HG03039 (cell line): ENCODE results near the gene SERPINA4.
"Not testable (repeated sequence)": the region's sequence is repeated elsewhere in the genome, so short reads cannot be mapped to it uniquely, and the experiment has no call there.

ENCODE experiments used
- ATAC-seq: cut with Tn5 transposase; IDR thresholded peaks from one replicate; pipeline ENCODE4 v1.9.1; 2021; ENCODE audit warnings: mild to moderate bottlenecking, moderate library complexity; ENCODE audit not compliant: unreplicated experiment

Gene SERPINA4

DNA sequence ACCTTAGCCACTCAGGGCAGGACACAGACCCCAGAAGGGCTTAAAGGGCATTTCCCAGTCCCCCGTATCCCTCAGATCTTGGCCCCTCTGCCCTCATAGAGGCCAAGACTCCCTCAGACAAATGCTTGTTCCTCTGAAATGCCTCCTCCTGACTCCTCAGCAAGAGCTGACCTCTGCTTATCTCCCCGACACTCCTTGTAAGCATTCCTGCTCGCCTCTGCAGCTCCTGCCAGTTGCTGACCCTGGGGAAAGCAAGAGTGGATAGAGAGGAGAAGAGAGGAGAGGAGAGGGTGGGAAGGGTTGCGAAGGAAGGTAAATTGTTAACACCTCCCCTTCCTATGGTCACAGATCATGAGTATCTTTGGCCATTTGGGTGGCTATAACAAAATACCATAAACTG, 27.1 kb downstream of the SERPINA4 start:
- no peak for ATAC-seq

DNA sequence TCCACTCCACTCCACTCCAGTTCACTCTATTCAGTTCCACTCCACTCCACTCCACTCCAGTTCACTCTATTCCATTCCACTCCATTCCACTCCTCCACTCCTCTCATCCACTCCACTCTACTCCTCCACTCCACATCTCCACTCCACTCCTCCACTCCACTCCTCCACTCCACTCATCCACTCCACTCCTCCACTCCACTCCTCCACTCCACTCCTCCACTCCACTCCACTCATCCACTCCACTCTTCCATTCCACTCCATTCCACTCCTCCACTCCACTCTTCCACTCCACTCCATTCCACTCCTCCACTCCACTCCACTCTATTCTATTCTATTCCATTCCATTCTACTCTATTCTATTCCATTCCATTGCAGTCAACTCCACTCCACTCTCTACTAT, 29.8 kb downstream of the SERPINA4 start:
- ATAC-seq = no peak

DNA sequence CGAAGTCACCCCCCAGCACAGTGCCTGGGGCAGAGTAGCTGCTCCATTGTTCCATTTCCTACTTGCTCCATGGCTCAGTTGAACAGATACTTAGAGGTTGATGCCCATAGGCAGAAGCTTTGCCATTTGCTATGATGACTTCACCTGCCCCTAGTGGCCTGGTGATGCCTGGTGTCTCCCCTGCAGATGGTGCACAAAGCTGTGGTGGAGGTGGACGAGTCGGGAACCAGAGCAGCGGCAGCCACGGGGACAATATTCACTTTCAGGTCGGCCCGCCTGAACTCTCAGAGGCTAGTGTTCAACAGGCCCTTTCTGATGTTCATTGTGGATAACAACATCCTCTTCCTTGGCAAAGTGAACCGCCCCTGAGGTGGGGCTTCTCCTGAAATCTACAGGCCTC, 30.6 kb downstream of the SERPINA4 start:
- no peak for ATAC-seq

GRCh38 chr14:94592457-94592856, 31.2 kb downstream of the SERPINA4 start:
- ATAC-seq = no peak

DNA sequence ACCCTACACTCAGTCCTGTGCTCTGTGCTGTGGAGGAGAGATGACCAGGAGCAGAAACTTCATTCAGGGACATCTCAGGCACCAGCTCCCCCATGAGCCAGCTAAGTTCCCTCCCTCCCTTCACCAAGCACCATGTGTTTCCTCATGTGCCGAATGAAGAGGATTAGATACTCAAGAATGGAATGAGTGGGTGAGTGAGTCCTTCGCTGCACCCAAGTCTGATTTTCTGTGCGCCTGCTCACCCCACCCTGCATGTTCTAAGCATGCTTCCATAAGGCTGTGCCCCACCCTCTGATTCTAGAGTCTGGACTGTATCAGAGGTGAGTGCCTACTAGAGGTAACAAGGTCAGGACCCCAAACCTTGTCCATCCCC, 32.1 kb downstream of the SERPINA4 start:
- ATAC-seq = no peak

- no peak for ATAC-seq
Observed at GRCh38 chr14:94593749-94594431, 32.6 kb downstream of the SERPINA4 start.

DNA sequence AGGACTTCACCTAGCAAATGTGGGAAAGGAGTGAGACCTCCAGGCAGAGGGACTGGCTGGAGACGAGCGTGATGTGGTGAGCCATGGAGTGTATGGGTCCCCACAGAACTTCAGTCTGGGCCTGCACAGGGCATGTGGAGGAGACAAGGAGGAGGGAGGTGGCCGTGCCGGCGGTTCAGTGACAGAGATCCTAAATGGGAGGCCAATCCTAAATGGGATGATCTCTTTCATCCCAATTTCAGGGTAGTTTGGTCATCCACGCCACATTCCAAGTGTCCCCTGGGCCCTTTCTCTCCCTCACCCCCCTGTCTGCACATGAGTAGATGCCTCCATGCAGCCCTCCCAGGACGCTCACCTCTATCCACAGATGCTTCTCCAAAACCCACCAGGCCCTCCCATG, 33.2 kb downstream of the SERPINA4 start:
- no peak for ATAC-seq

DNA sequence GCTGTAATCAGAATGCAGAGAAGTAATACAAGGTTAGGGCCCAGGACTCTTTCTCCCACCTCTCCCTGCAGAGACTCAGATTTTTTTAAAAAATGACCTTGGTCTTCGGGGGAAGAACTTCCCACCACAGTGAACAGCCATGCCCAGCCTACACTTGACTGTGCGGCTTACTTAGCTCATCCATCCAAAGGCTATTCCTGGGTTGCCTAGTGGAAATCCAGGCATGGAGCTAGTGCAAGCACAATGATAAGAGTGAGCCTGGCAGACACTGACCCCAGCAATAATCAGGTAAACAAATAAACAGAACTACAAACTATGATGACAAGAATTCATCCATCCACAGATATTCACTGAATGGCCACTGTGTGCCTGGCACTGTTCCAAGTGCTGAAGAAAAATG, 34.7 kb downstream of the SERPINA4 start:
- ATAC-seq = no peak

GRCh38 chr14:94596361-94596760, 35.1 kb downstream of the SERPINA4 start:
- no peak for ATAC-seq

DNA sequence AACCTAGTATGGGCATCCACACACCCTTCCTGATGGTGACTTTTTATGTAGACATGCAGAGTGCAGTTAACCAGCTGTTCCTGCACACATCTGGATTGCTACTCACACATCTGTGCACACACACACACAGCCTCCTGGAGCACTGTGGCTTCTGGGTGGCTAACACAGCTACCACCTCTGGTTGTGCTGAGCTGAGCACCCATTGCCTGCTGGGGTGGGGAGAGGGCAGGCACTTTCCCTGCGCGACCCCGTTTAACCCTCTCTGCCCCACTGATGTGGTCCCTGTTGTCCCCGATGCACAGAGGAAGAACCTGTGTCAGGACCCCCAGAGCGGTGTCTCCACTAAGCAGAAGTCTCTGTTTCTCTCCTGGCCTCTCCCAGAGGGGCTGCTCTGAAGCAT, 36.5 kb downstream of the SERPINA4 start:
- no peak for ATAC-seq

GRCh38 chr14:94598506-94598815, 37.2 kb downstream of the SERPINA4 start:
- no peak for ATAC-seq

DNA sequence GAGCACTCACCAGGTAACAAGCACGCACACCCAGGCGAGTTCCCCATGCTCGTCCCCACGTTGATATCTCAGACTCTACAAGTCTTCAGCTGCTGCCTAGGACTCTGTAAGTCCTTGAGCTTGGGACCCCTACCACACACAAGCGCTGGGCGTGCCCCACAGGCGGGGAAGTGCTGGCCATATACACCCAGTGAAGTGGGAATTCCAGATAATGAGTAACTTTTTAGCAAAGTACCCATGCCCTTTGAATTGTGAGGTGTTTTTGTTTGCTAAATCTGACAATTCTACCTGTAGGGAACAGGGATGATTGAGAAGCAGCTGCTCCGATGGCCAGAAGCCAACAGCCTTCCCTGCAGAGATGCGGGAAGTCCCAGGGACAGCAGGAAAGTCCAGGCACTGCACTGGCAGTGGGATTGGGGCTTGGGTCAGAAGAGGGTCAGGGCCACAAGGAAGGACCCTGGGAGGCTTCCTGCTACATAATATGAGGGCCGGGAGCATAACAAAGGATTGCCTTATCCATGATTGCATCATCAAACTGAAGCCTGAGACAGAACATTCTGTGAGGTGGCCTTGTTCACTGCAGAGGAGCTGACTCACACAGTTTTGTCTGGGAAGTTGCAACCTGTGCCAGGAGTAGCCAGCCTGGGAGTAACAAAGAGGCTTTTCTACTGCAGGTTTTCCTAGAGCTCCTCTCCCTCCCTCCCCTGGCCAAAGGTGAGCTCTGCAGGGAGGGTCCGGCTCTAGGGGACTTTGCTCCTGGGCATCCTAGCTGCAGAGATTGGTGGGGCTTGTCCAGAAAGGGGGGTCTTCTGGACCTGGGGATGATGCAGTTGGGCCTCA, 37.8 kb downstream of the SERPINA4 start:
- no peak for ATAC-seq

DNA sequence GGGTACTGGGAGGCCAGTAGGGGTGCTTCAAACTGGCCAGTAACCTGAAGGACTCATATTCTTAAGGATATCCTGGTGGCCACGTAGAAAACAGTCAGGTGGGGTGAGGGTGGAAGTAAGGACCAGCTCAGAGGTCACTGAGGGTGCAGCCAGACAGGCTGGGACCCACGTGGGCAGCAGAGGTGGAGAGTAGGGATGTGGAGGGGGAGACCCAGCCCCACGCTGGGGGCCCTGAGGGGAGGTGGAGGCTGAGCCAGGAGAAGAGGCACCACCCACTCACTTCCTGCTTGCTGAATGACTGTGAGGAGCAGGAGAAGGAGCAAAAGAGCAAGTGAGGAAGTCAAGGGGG, 38.4 kb downstream of the SERPINA4 start:
- no peak for ATAC-seq

- ATAC-seq = no peak
Observed at GRCh38 chr14:94600148-94600545, 38.9 kb downstream of the SERPINA4 start.

- no peak for ATAC-seq
Observed at GRCh38 chr14:94601884-94602391, 40.7 kb downstream of the SERPINA4 start.

DNA sequence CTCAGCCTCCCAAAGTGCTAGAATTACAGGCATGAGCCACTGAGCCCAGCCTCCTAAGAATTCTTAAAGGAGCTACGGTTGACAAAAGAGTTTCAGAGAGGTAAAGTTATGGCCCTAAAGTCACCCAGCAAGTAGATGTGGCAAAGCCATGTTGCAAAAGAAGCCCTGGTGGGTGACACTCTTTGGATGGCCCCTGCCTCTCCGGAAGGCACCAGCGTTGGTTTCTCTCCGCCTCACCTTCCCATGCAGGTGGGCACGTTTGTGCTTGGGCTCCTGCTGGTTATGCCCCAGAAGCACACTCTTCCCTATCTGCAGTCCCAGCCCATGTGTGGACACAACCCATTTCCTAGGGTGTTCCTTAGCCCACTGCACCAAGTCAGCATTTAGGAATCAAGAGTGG, 41.5 kb downstream of the SERPINA4 start:
- no peak for ATAC-seq

DNA sequence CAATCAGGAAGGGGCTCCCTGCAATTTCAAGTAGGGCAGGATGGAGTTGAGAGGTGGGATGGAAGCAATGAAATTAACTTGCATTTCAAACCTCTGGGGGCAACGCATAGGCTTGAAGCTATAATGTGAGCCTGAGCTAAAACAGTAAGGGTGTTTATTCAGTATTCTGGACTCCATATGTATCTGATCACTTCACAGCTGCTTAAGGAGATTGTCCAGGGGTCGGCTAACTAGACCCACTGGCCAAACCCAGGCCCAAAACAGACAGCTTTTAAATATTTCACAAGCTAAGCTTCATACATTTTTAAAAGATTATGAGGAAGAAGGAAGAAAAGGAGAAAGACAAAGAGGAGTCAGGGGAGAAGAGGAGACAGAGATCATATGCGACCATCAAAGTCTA, 44.1 kb downstream of the SERPINA4 start:
- no peak for ATAC-seq

DNA sequence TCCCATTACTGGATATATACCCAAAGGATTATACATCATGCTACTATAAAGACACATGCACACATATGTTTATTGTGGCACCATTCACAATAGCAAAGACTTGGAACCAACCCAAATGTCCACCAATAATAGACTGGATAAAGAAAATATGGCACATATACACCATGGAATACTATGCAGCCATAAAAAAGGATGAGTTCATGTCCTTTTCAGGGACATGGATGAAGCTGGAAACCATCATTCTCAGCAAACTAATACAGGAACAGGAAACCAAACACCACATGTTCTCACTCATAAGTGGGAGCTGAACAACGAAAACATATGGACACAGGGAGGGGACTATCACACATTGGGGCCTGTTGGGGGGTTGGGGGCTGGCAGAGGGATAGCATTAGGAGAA, 47.7 kb downstream of the SERPINA4 start:
- not testable (repeated sequence) for ATAC-seq

DNA sequence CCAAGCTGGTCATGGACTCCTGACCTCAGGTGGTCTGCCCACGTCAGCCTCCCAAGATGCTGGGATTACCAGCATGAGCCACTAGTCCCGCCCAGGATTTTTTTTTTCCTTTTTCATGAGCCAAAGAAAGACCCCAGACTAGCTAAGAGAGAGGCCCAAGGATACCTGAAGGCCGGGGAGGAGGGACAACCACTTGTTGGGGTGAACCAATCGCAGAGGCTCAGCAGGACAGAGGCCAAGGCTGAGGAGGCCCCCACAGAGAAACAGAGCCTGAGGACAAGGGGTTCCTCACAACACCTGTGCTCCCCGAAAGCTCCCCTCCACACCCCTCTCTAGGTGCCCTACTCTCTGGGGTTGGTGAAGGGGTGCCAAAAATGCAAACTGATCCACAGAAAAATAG, 49.9 kb downstream of the SERPINA4 start:
- no peak for ATAC-seq

DNA sequence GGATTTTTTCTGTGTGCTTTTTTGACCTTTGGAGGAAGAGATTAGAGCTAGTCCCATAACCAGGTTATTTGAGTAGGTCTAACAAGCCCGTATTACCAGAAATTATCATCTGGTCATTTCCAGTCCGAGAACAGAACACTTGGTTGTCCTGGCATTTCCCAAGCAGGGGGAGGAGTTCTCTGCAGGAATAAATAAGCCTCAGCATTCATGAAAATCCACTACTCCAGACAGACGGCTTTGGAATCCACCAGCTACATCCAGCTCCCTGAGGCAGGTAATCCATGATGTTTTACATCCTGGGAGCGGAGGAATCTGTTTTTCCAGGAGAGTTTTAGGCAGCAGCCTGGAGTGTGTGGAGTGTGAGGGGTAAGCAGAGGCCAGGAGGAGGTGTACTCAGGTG, 50.9 kb downstream of the SERPINA4 start, which contains the start of gene SERPINA3:
Gene SERPINA3, plus strand, starts transcription at position 218 of the 400 bp plus-strand sequence. CDS start 2,051 bp downstream, outside the sequence.
- ATAC-seq = no peak

DNA sequence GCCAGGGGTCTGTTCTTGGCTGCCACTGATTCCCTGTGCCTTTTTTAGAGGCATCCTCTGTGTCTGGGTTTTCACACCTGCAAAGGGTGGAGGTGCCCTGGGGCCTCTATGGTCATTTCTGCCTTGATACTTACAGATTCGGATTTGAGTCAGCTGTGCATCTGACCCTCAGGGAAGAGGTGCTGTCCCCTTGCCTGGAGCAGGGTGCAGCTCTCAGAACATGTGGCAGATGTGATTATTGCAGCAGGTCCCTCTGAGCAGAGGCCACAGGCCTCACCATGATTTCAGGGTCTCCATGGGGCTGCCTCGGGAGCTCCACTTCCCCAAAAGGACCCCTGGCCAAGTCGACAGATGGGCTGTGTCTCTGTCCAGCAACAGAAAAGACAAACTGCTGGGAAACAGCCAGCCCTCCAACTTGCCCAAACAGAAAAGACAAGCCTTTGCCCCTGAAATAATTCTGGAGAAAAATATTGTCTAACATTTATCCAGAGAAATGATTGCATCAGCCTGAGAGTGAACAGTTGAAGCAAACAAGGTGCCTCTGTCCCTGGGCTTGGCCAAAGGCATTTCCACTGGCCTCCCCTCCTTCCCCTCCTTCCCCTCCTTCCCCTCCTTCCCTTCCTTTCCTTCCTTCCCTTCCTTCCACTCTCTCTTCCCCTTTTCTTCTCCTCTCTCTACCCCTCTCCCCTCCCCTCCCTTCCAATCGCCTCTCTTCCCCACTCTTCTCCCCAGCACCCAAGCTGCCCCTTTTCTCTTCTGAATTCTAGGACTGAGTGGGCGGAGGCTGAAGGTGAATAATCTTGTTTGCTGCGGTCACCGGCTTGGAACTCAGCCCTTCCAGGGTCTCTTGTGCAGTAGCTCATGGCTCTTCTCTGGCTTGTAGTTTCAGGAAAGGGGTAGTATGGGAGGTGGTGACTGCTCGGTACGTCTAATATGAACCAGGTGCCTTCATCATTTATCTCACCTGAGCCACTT, 51.6 kb downstream of the SERPINA4 start:
- no peak for ATAC-seq
